SW 1271 (cell line): ENCODE data around the gene CPSF7.

Source experiments
- DNase-seq, 2 experiments: peaks; one replicate each; lab custom pipeline; 2025; lab: John Stamatoyannopoulos, UW

The CPSF7 gene

DNA sequence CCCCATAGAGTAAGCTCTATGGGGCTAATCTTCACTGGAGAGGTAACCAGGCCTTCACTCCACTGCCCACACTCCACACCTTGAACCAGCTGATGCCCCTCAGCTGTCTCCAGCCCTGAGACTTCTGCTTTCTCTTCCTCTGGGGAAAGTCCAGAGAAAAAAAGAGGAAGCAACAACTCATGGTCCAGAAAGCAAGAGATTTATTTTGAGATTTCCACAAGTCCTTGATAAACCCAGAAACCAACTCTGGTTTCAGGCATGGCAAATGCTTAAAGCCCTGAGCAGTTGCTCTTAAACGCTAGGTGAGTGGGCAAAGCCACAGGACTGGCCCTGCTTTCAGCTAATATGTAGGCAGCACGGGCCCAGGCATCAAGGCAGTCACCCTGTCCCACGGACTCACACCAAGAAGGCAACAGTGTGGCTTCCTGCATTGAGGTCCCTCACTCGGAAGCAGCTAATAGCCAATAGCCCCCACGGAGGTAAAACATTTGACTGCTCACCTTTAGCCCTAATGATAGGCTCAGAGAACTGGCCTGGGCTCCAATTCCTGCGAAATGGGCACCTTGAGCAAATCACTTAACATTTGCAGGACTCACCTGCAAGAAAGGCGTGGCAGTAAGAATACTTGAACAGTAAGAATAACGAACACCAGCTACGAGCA lies 72.4 kb downstream of the CPSF7 start:
- no peak for DNase-seq

DNA sequence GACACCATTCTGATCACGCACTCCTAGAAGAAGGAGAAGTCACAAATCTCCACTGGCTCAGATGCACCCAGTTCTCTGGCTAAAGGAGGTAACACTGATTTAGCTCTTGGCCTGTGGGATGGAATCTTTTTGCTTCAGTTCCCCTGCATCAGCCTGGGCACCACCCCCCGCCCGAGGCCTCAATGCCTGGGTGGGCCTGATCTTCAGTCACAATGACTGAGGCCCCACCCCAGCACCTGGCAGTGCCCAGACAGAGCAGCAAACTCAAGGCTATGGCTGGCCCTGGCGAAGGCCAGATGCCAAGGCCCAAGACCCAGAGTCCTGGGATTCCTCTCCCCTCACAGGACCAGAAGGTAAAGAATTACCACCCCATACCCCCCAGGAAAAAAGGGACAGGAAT lies 73.1 kb downstream of the CPSF7 start:
- DNase-seq = no peak

DNA sequence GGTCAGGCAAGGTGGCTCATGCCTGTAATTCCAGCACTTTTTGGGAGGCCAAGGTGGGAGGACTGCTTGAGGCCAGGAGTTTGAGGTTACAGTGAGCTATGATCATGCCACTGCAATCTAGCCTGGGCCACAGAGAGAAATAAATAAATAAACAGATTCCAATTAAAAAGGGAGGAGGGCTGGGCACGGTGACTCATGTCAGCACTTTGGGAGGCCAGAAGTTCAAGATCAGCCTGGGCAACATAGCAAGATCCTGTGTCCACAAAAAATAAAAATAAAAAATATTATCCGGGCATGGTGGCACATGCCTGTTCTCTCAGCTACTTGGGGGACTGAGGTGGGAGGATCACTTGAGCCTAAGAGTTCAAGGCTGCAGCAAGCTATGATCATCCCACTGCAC lies 75.6 kb downstream of the CPSF7 start:
- no peak for DNase-seq

DNA sequence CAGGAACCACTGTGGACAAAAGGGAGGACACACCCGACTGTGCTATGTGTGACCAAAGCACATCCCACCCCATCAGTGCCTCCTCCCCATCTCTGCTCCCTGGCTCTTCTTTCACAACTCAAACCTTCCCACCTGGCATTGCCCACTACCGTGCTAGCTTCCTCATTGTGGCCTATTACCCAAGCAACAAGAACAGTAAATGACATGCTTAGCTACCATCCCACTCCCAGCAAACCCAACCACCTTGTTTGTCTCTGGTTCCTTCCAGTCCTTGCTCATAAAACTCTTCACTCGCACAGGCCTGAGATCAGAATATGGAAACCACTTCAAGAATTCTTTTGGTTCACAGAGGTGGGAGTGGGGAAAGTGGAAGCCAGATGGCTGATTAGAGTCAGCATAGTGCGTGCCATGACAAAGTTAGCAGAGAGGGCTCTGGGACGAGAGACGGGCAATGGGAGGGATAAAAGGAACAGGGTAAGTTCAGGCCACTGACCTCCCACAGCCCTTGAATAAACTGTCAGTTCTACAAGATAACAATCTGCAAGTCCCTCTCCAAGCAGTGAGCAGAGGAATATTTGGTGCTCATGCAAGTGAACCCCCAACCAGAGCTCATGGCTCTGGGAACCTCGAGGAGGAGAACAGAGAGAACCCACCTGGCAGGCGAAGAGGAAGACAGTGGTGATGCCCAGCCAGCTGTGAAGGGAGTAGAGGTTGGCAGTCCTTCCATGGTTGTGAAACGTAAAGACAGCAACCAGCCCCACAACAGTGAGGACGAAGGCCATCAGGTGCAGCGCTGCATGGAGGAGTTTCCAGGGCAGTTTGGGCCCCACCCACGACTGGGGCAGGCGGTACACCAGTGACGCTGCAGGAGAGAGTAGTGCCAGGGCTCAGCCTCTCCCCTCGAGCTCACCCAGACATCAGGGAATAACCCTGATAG lies 76.4 kb downstream of the CPSF7 start:
- no peak for DNase-seq
